ENCODE measurements around the gene GDF15.
A peak's percentile ranks its signal among the peaks of the same experiment; 100 is the strongest.
"Not testable (repeated sequence)": the region's sequence is repeated elsewhere in the genome, so short reads cannot be mapped to it uniquely, and the experiment has no call there.

The GDF15 gene

GRCh38 chr19:18385675-18386542 is at the start of gene GDF15:
TSS of gene GDF15 (plus strand) at chr19:18386158. CDS start at chr19:18386190, 32 bp downstream.
- Mint-ChIP-seq H3K36me3 (no peaks in the 10 kb centered on the region), H3K4me1 (peaks cover 9% of the 10 kb centered on the region), H3K9me3 (no peaks in the 10 kb centered on the region), H3K27ac (no peak within 1 kb of the TSS), H3K27me3 (peaks cover 17% of the 10 kb centered on the region), H3K4me3 (no peak within 1 kb of the TSS)

GRCh38 chr19:18338541-18338940 is 47.4 kb upstream of the GDF15 start:
- Mint-ChIP-seq H3K4me1 (peaks cover 16% of the 10 kb centered on the region), H3K27ac (peak overlapping the region; percentile 30), H3K36me3 (peaks cover 2% of the 10 kb centered on the region), H3K4me3 (no peak overlapping the region), H3K27me3 (no peaks in the 10 kb centered on the region), H3K9me3 (no peaks in the 10 kb centered on the region)

GRCh38 chr19:18339723-18340122 is 46.2 kb upstream of the GDF15 start:
- H3K4me1 Mint-ChIP-seq, result peaks cover 16% of the 10 kb centered on the region
- H3K9me3 Mint-ChIP-seq, result no peaks in the 10 kb centered on the region
- peaks cover 3% of the 10 kb centered on the region for H3K36me3 Mint-ChIP-seq
- peak overlapping the region; percentile 90 for H3K4me3 Mint-ChIP-seq
- peak overlapping the region; percentile 93 for H3K27ac Mint-ChIP-seq
- H3K27me3 Mint-ChIP-seq, result no peaks in the 10 kb centered on the region

GRCh38 chr19:18340190-18340989 is 45.6 kb upstream of the GDF15 start, which contains the start of gene PGPEP1:
TSS of gene PGPEP1 (plus strand) at chr19:18340598. CDS start at chr19:18340682, 84 bp downstream.
- Mint-ChIP-seq H3K27me3 (no peaks in the 10 kb centered on the region), H3K36me3 (peaks cover 3% of the 10 kb centered on the region), H3K27ac (peak within 1 kb of the TSS; percentile 93), H3K9me3 (no peaks in the 10 kb centered on the region), H3K4me3 (peak within 1 kb of the TSS; percentile 90), H3K4me1 (peaks cover 16% of the 10 kb centered on the region)

- H3K27ac Mint-ChIP-seq, result peak overlapping the region; percentile 91
- no peaks in the 10 kb centered on the region for H3K9me3 Mint-ChIP-seq
- H3K4me3 Mint-ChIP-seq, result peak overlapping the region; percentile 90
- peaks cover 3% of the 10 kb centered on the region for H3K36me3 Mint-ChIP-seq
- peaks cover 16% of the 10 kb centered on the region for H3K4me1 Mint-ChIP-seq
- H3K27me3 Mint-ChIP-seq, result no peaks in the 10 kb centered on the region
Observed at GRCh38 chr19:18340990-18341868, 44.7 kb upstream of the GDF15 start.

GRCh38 chr19:18342090-18342632 is 43.8 kb upstream of the GDF15 start:
- no peaks in the 10 kb centered on the region for H3K27me3 Mint-ChIP-seq
- peaks cover 7% of the 10 kb centered on the region for H3K36me3 Mint-ChIP-seq
- H3K4me1 Mint-ChIP-seq, result peaks cover 18% of the 10 kb centered on the region
- no peaks in the 10 kb centered on the region for H3K9me3 Mint-ChIP-seq
- no peak overlapping the region for H3K4me3 Mint-ChIP-seq
- peak overlapping the region; percentile 59 for H3K27ac Mint-ChIP-seq

GRCh38 chr19:18344582-18344950 is 41.4 kb upstream of the GDF15 start:
- Mint-ChIP-seq H3K27me3 (no peaks in the 10 kb centered on the region), H3K36me3 (peaks cover 10% of the 10 kb centered on the region), H3K9me3 (no peaks in the 10 kb centered on the region), H3K27ac (peak overlapping the region; percentile 12), H3K4me1 (peaks cover 23% of the 10 kb centered on the region), H3K4me3 (no peak overlapping the region)

- Mint-ChIP-seq H3K4me1 (peaks cover 21% of the 10 kb centered on the region), H3K27ac (peak overlapping the region; percentile 51), H3K36me3 (peaks cover 12% of the 10 kb centered on the region), H3K4me3 (no peak overlapping the region), H3K9me3 (no peaks in the 10 kb centered on the region), H3K27me3 (no peaks in the 10 kb centered on the region)
Observed at GRCh38 chr19:18345296-18345695, 40.7 kb upstream of the GDF15 start.

- Mint-ChIP-seq H3K4me3 (no peak overlapping the region), H3K36me3 (peaks cover 14% of the 10 kb centered on the region), H3K27ac (peak overlapping the region; percentile 31), H3K27me3 (no peaks in the 10 kb centered on the region), H3K9me3 (no peaks in the 10 kb centered on the region), H3K4me1 (peaks cover 23% of the 10 kb centered on the region)
Observed at GRCh38 chr19:18346091-18346490, 39.9 kb upstream of the GDF15 start.

GRCh38 chr19:18348171-18348570 is 37.8 kb upstream of the GDF15 start:
- H3K27ac Mint-ChIP-seq, result no peak overlapping the region

GRCh38 chr19:18348818-18349339 is 37.1 kb upstream of the GDF15 start:
- H3K36me3 Mint-ChIP-seq, result peaks cover 14% of the 10 kb centered on the region
- not testable (repeated sequence) for H3K27ac Mint-ChIP-seq, H3K27me3 Mint-ChIP-seq, H3K9me3 Mint-ChIP-seq, H3K4me3 Mint-ChIP-seq
- peaks cover 12% of the 10 kb centered on the region for H3K4me1 Mint-ChIP-seq

More at GRCh38 chr19:18348171-18348570, 37.8 kb upstream of the GDF15 start:
- H3K9me3 Mint-ChIP-seq, result no peaks in the 10 kb centered on the region
- peaks cover 14% of the 10 kb centered on the region for H3K36me3 Mint-ChIP-seq
- H3K4me3 Mint-ChIP-seq, result no peak overlapping the region
- peaks cover 12% of the 10 kb centered on the region for H3K4me1 Mint-ChIP-seq
- no peaks in the 10 kb centered on the region for H3K27me3 Mint-ChIP-seq

- Mint-ChIP-seq H3K36me3 (peaks cover 12% of the 10 kb centered on the region), H3K4me3 (no peak overlapping the region), H3K9me3 (no peaks in the 10 kb centered on the region), H3K27me3 (no peaks in the 10 kb centered on the region), H3K4me1 (peaks cover 12% of the 10 kb centered on the region), H3K27ac (no peak overlapping the region)
Observed at GRCh38 chr19:18349524-18350128, 36.3 kb upstream of the GDF15 start.

GRCh38 chr19:18350490-18350889 is 35.5 kb upstream of the GDF15 start:
- Mint-ChIP-seq H3K27ac (no peak overlapping the region), H3K27me3 (no peaks in the 10 kb centered on the region), H3K4me1 (peaks cover 12% of the 10 kb centered on the region), H3K9me3 (no peaks in the 10 kb centered on the region), H3K36me3 (peaks cover 13% of the 10 kb centered on the region), H3K4me3 (no peak overlapping the region)

GRCh38 chr19:18351544-18351943 is 34.4 kb upstream of the GDF15 start:
- Mint-ChIP-seq H3K4me1 (peaks cover 12% of the 10 kb centered on the region), H3K9me3 (no peaks in the 10 kb centered on the region), H3K36me3 (peaks cover 13% of the 10 kb centered on the region), H3K27me3 (no peaks in the 10 kb centered on the region), H3K4me3 (no peak overlapping the region), H3K27ac (no peak overlapping the region)
